ENCODE measurements around the gene ALOX12. TPM values are rescaled to one million over a fixed set of nuclear protein-coding genes. Genes with fewer than 3 reads are reported as not detected.
"Not testable (repeated sequence)": the region's sequence is repeated elsewhere in the genome, so short reads cannot be mapped to it uniquely, and the experiment has no call there.

The ALOX12 gene
- total and polyA plus RNA-seq, 2 donors from 2014 or later: not detected

- TF ChIP-seq, protein P1, sequence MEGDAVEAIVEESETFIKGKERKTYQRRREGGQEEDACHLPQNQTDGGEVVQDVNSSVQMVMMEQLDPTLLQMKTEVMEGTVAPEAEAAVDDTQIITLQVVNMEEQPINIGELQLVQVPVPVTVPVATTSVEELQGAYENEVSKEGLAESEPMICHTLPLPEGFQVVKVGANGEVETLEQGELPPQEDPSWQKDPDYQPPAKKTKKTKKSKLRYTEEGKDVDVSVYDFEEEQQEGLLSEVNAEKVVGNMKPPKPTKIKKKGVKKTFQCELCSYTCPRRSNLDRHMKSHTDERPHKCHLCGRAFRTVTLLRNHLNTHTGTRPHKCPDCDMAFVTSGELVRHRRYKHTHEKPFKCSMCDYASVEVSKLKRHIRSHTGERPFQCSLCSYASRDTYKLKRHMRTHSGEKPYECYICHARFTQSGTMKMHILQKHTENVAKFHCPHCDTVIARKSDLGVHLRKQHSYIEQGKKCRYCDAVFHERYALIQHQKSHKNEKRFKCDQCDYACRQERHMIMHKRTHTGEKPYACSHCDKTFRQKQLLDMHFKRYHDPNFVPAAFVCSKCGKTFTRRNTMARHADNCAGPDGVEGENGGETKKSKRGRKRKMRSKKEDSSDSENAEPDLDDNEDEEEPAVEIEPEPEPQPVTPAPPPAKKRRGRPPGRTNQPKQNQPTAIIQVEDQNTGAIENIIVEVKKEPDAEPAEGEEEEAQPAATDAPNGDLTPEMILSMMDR (IDR thresholded peaks at IDR 0.05; ENCODE audit: borderline replicate concordance, extremely low read depth, insufficient read depth): no peak
- DNase-seq: no peak
- intact Hi-C loops (cut with DNase I): no loop called here
- Histone ChIP-seq H3K27me3 (ENCODE audit: control insufficient read depth, insufficient read depth, low read length) (no peaks in the 10 kb centered on the region), H3K36me3 (ENCODE audit: control insufficient read depth in 2 of 3, insufficient read depth in 3 of 3, low read length in 3 of 3) (no peaks in the 10 kb centered on the region), H3K4me1 (ENCODE audit: control insufficient read depth in 2 of 3, insufficient read depth in 2 of 3, low read depth in 1 of 3, low read length in 3 of 3) (no peaks in the 10 kb centered on the region), H3K27ac (ENCODE audit: low read depth in 2 of 2, low read length in 2 of 2) (no peak overlapping the region), H3K4me3 (ENCODE audit: low read length in 3 of 3) (no peak overlapping the region), H3K9ac (ENCODE audit: low read length in 3 of 3) (no peak overlapping the region), H3K9me3 (ENCODE audit: control insufficient read depth in 2 of 3, insufficient read depth in 1 of 3, low read length in 3 of 3) (no peaks in the 10 kb centered on the region)
- no peak for FAIRE-seq
Observed at GRCh38 chr17:6948976-6949375, 46.9 kb upstream of the ALOX12 start.

DNA sequence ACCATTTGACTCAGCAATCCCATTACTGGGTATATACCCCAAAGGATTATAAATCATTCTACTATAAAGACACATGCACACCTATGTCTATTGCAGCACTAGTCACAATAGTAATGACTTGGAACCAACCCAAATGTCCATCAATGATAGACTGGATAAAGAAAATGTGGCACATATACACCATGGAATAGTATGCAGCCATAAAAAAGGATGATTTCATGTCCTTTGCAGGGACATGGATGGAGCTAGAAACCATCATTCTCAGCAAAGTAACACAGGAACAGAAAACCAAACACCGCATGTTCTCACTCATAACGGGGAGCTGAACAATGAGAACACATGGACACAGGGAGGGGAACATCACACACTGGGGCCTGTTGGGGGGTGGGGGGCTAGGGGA lies 44.9 kb upstream of the ALOX12 start:
- H3K9me3 ChIP-seq (ENCODE audit: control insufficient read depth in 2 of 3, insufficient read depth in 1 of 3, low read length in 3 of 3); DNase-seq; H3K4me1 ChIP-seq (ENCODE audit: control insufficient read depth in 2 of 3, insufficient read depth in 2 of 3, low read depth in 1 of 3, low read length in 3 of 3); intact Hi-C loops (cut with DNase I); H3K27me3 ChIP-seq (ENCODE audit: control insufficient read depth, insufficient read depth, low read length); H3K4me3 ChIP-seq (ENCODE audit: low read length in 3 of 3); H3K27ac ChIP-seq (ENCODE audit: low read depth in 2 of 2, low read length in 2 of 2); FAIRE-seq; H3K36me3 ChIP-seq (ENCODE audit: control insufficient read depth in 2 of 3, insufficient read depth in 3 of 3, low read length in 3 of 3); H3K9ac ChIP-seq (ENCODE audit: low read length in 3 of 3): not testable (repeated sequence)

DNA sequence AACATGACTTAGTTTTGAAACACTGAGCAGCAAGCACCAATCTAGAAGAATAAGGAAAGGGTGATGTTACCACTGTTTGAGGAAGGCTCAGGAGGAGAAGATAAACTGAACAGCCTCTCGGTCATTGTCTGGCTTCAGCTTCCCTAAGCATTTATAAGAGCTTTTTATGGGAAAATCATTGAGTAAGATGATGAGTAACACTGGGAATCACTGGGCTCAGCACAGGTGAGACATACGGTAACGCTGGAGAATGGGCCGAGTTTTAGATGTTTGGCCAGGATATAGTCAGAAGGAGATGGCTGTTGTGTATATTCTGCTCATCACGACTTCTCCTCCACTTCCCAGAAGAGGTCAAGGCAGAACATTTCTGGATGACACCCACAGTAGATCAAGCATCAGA lies 42.2 kb upstream of the ALOX12 start:
- H3K4me3 ChIP-seq (ENCODE audit: low read length in 3 of 3): no peak overlapping the region
- H3K4me1 ChIP-seq (ENCODE audit: control insufficient read depth in 2 of 3, insufficient read depth in 2 of 3, low read depth in 1 of 3, low read length in 3 of 3): no peaks in the 10 kb centered on the region
- no peaks in the 10 kb centered on the region for H3K36me3 ChIP-seq (ENCODE audit: control insufficient read depth in 2 of 3, insufficient read depth in 3 of 3, low read length in 3 of 3)
- no peak overlapping the region for H3K27ac ChIP-seq (ENCODE audit: low read depth in 2 of 2, low read length in 2 of 2)
- FAIRE-seq (no peak), DNase-seq (no peak)
- TF ChIP-seq, protein P1 (IDR thresholded peaks at IDR 0.05; ENCODE audit: borderline replicate concordance, extremely low read depth, insufficient read depth): no peak
- no peak overlapping the region for H3K9ac ChIP-seq (ENCODE audit: low read length in 3 of 3)
- H3K9me3 ChIP-seq (ENCODE audit: control insufficient read depth in 2 of 3, insufficient read depth in 1 of 3, low read length in 3 of 3): no peaks in the 10 kb centered on the region
- no peaks in the 10 kb centered on the region for H3K27me3 ChIP-seq (ENCODE audit: control insufficient read depth, insufficient read depth, low read length)
- intact Hi-C loops (cut with DNase I): no loop called here

DNA sequence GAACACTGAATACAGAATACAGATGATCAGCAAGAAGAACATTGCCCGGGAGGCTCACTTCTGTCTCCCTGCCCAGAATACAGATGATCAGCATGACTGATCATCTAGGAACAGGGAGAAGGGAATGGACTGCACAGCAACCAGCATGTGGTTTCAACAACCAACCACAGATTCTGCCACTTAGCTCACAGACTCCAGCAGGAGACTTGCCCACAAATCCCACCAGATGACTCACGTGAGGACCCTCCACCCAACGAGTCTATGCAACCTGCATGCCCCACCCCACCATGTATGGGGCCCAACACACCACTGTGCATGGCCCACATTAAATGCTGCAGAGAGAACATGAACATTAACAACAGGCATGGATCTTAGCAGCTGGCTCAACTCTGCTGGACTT lies 36.1 kb upstream of the ALOX12 start:
- H3K36me3 ChIP-seq (ENCODE audit: control insufficient read depth in 2 of 3, insufficient read depth in 3 of 3, low read length in 3 of 3): no peaks in the 10 kb centered on the region
- no peaks in the 10 kb centered on the region for H3K27me3 ChIP-seq (ENCODE audit: control insufficient read depth, insufficient read depth, low read length)
- no peak for FAIRE-seq
- TF ChIP-seq, protein P1 (IDR thresholded peaks at IDR 0.05; ENCODE audit: borderline replicate concordance, extremely low read depth, insufficient read depth): no peak
- no peak overlapping the region for H3K4me3 ChIP-seq (ENCODE audit: low read length in 3 of 3)
- H3K9ac ChIP-seq (ENCODE audit: low read length in 3 of 3): no peak overlapping the region
- no peak for DNase-seq
- H3K27ac ChIP-seq (ENCODE audit: low read depth in 2 of 2, low read length in 2 of 2): no peak overlapping the region
- intact Hi-C loops (cut with DNase I): no loop called here
- no peaks in the 10 kb centered on the region for H3K4me1 ChIP-seq (ENCODE audit: control insufficient read depth in 2 of 3, insufficient read depth in 2 of 3, low read depth in 1 of 3, low read length in 3 of 3)
- H3K9me3 ChIP-seq (ENCODE audit: control insufficient read depth in 2 of 3, insufficient read depth in 1 of 3, low read length in 3 of 3): no peaks in the 10 kb centered on the region

All from kidney (tissue), 14 donors.